ENCODE results near the gene RNF212.

DNA sequence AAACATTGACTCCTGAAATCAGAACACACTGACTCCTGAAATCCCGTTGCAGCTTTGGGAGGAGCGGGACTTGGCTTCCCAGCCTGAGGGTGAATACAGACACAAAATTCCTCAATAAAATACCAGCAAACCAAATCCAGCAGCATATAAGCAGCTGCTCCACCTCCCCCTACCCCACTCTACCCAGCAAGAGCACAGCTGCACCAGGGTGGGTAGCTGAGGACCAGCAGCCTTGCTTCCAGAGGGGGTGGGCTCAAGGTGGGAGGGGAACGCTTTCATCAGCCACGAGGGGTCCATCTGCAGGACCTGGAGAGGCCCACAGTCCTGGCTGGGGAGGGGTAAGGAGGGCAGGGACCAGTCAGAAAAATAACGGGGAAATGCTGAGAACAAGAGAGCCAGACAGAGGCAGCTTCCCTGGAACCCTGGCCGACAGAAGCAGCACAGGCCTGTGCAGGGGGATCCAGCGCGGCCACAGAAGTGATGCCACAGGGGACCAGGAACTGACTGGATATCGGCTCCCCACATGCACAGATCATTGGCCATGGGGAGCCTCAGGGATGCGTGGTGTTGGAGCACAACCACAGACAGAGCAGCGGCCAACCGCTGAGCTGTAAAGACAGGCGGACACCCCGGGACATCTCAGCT, 52.2 kb downstream of the RNF212 start:
- no peak for TF ChIP-seq CTCF (conservative IDR thresholded peaks at IDR 0.05; ENCODE audit: low read depth in 2 of 2)
- no peak for TF ChIP-seq EZH2 (IDR thresholded peaks at IDR 0.05; ENCODE audit: low read depth, unreplicated experiment)
- TF ChIP-seq, protein P1, sequence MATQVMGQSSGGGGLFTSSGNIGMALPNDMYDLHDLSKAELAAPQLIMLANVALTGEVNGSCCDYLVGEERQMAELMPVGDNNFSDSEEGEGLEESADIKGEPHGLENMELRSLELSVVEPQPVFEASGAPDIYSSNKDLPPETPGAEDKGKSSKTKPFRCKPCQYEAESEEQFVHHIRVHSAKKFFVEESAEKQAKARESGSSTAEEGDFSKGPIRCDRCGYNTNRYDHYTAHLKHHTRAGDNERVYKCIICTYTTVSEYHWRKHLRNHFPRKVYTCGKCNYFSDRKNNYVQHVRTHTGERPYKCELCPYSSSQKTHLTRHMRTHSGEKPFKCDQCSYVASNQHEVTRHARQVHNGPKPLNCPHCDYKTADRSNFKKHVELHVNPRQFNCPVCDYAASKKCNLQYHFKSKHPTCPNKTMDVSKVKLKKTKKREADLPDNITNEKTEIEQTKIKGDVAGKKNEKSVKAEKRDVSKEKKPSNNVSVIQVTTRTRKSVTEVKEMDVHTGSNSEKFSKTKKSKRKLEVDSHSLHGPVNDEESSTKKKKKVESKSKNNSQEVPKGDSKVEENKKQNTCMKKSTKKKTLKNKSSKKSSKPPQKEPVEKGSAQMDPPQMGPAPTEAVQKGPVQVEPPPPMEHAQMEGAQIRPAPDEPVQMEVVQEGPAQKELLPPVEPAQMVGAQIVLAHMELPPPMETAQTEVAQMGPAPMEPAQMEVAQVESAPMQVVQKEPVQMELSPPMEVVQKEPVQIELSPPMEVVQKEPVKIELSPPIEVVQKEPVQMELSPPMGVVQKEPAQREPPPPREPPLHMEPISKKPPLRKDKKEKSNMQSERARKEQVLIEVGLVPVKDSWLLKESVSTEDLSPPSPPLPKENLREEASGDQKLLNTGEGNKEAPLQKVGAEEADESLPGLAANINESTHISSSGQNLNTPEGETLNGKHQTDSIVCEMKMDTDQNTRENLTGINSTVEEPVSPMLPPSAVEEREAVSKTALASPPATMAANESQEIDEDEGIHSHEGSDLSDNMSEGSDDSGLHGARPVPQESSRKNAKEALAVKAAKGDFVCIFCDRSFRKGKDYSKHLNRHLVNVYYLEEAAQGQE (IDR thresholded peaks at IDR 0.05; ENCODE audit: unreplicated experiment): no peak
- TF ChIP-seq EZH2phosphoT487 (IDR thresholded peaks at IDR 0.05; ENCODE audit: unreplicated experiment): no peak
- TF ChIP-seq NANOG (IDR thresholded peaks at IDR 0.05; ENCODE audit: borderline replicate concordance): no peak

Data from GM23338 (cell line).